ENCODE results near the gene RBM38.

Gene RBM38

GRCh38 chr20:57435498-57436222, 44.5 kb downstream of the RBM38 start:
- DNase-seq (ENCODE audit: low spot score): peak; percentile 87

GRCh38 chr20:57436223-57436545, 45.0 kb downstream of the RBM38 start:
- DNase-seq (ENCODE audit: low spot score): no peak

GRCh38 chr20:57437267-57437666, 46.1 kb downstream of the RBM38 start:
- DNase-seq (ENCODE audit: low spot score): no peak

- DNase-seq (ENCODE audit: low spot score): no peak
Measured at GRCh38 chr20:57437672-57438330, 46.6 kb downstream of the RBM38 start.

GRCh38 chr20:57438552-57438951, 47.4 kb downstream of the RBM38 start:
- DNase-seq (ENCODE audit: low spot score): no peak

- peak; percentile 72 for DNase-seq (ENCODE audit: low spot score)
Measured at GRCh38 chr20:57439432-57439831, 48.2 kb downstream of the RBM38 start.

- no peak for DNase-seq (ENCODE audit: low spot score)
Measured at GRCh38 chr20:57439993-57440392, 48.8 kb downstream of the RBM38 start.

- peak; percentile 96 for DNase-seq (ENCODE audit: low spot score)
Measured at GRCh38 chr20:57440678-57441509, 49.7 kb downstream of the RBM38 start.

- DNase-seq (ENCODE audit: low spot score): no peak
Measured at GRCh38 chr20:57441510-57442154, 50.4 kb downstream of the RBM38 start.

- DNase-seq (ENCODE audit: low spot score): no peak
Measured at GRCh38 chr20:57442158-57442887, 51.1 kb downstream of the RBM38 start.

- no peak for DNase-seq (ENCODE audit: low spot score)
Measured at GRCh38 chr20:57442888-57443239, 51.7 kb downstream of the RBM38 start.

GRCh38 chr20:57443349-57444265, 52.4 kb downstream of the RBM38 start:
- no peak for DNase-seq (ENCODE audit: low spot score)

- no peak for DNase-seq (ENCODE audit: low spot score)
Measured at GRCh38 chr20:57444394-57445048, 53.3 kb downstream of the RBM38 start.

- DNase-seq (ENCODE audit: low spot score): no peak
Measured at GRCh38 chr20:57445298-57445697, 54.1 kb downstream of the RBM38 start.

GRCh38 chr20:57445774-57446173, 54.6 kb downstream of the RBM38 start:
- no peak for DNase-seq (ENCODE audit: low spot score)

- no peak for DNase-seq (ENCODE audit: low spot score)
Measured at GRCh38 chr20:57448764-57449354, 57.7 kb downstream of the RBM38 start.

- DNase-seq (ENCODE audit: low spot score): no peak
Measured at GRCh38 chr20:57449398-57450354, 58.5 kb downstream of the RBM38 start.

- peak; percentile 68 for DNase-seq (ENCODE audit: low spot score)
Measured at GRCh38 chr20:57450419-57450818, 59.2 kb downstream of the RBM38 start.

- no peak for DNase-seq (ENCODE audit: low spot score)
Measured at GRCh38 chr20:57450931-57451330, 59.7 kb downstream of the RBM38 start.

Data from Ammon's horn (tissue), 1 donor.